GM19468 (cell line): ENCODE results near the gene ARHGEF37.
"Not testable (repeated sequence)": the region's sequence is repeated elsewhere in the genome, so short reads cannot be mapped to it uniquely, and the experiment has no call there.

ENCODE experiments used
- ATAC-seq: cut with Tn5 transposase; IDR thresholded peaks from one replicate; pipeline ENCODE4 v1.9.1; 2021; ENCODE audit warnings: mild to moderate bottlenecking, moderate library complexity, moderate number of reproducible peaks; ENCODE audit not compliant: unreplicated experiment; ENCODE audit errors: extremely low read depth

ARHGEF37 gene

GRCh38 chr5:149581192-149581861, at the start of gene ARHGEF37:
Gene ARHGEF37, plus strand, starts transcription at chr5:149581498. Its CDS starts 16,272 bp downstream, at chr5:149597770.
- ATAC-seq: no peak

GRCh38 chr5:149532413-149532812, 48.9 kb upstream of the ARHGEF37 start:
- no peak for ATAC-seq

GRCh38 chr5:149535787-149536186, 45.5 kb upstream of the ARHGEF37 start:
- ATAC-seq: not testable (repeated sequence)

GRCh38 chr5:149537374-149537975, 43.8 kb upstream of the ARHGEF37 start:
- ATAC-seq: no peak

GRCh38 chr5:149540089-149540488, 41.2 kb upstream of the ARHGEF37 start:
- no peak for ATAC-seq

GRCh38 chr5:149541893-149542292, 39.4 kb upstream of the ARHGEF37 start:
- no peak for ATAC-seq

- ATAC-seq: no peak
Measured at GRCh38 chr5:149543361-149544027, 37.8 kb upstream of the ARHGEF37 start.

GRCh38 chr5:149544028-149544420, 37.3 kb upstream of the ARHGEF37 start:
- no peak for ATAC-seq

- no peak for ATAC-seq
Measured at GRCh38 chr5:149545327-149545726, 36.0 kb upstream of the ARHGEF37 start.

GRCh38 chr5:149546974-149547373, 34.3 kb upstream of the ARHGEF37 start:
- no peak for ATAC-seq

GRCh38 chr5:149549461-149550267, 31.6 kb upstream of the ARHGEF37 start:
- no peak for ATAC-seq

GRCh38 chr5:149550268-149550583, 31.1 kb upstream of the ARHGEF37 start:
- no peak for ATAC-seq

GRCh38 chr5:149550594-149551226, 30.6 kb upstream of the ARHGEF37 start:
- ATAC-seq: no peak

- peak; percentile 87 for ATAC-seq
Measured at GRCh38 chr5:149551227-149552037, 29.9 kb upstream of the ARHGEF37 start, which contains the start of gene CSNK1A1. Gene CSNK1A1, minus strand, starts transcription at chr5:149551439. Its CDS starts 475 bp downstream, at chr5:149550964.

GRCh38 chr5:149552038-149552494, 29.2 kb upstream of the ARHGEF37 start:
- no peak for ATAC-seq

GRCh38 chr5:149552553-149553160, 28.6 kb upstream of the ARHGEF37 start:
- ATAC-seq: no peak

- no peak for ATAC-seq
Measured at GRCh38 chr5:149559706-149560105, 21.6 kb upstream of the ARHGEF37 start.

GRCh38 chr5:149561848-149562247, 19.4 kb upstream of the ARHGEF37 start:
- ATAC-seq: no peak

- ATAC-seq: no peak
Measured at GRCh38 chr5:149563466-149563865, 17.8 kb upstream of the ARHGEF37 start.
